ENCODE results near the gene JTB.
A peak's percentile ranks its signal among the peaks of the same experiment; 100 is the strongest.

Gene JTB

GRCh38 chr1:153953859-153954365 lies 23.6 kb downstream of the JTB start:
- DNase-seq (ENCODE audit: low spot score) = no peak

GRCh38 chr1:153951801-153952200 lies 25.7 kb downstream of the JTB start:
- DNase-seq (ENCODE audit: low spot score) = no peak

GRCh38 chr1:153951183-153951582 lies 26.3 kb downstream of the JTB start:
- no peak for DNase-seq (ENCODE audit: low spot score)

- DNase-seq (ENCODE audit: low spot score) = peak; percentile 85
Observed at GRCh38 chr1:153946622-153947241, 30.7 kb downstream of the JTB start, which contains the start of gene DENND4B. Gene DENND4B, minus strand, starts transcription at chr1:153946718. Its CDS starts 2,344 bp downstream, at chr1:153944374.

- no peak for DNase-seq (ENCODE audit: low spot score)
Observed at GRCh38 chr1:153945795-153946621, 31.5 kb downstream of the JTB start.

GRCh38 chr1:153945131-153945794 lies 32.2 kb downstream of the JTB start:
- DNase-seq (ENCODE audit: low spot score) = no peak

GRCh38 chr1:153944827-153945117 lies 32.7 kb downstream of the JTB start:
- no peak for DNase-seq (ENCODE audit: low spot score)

- no peak for DNase-seq (ENCODE audit: low spot score)
Observed at GRCh38 chr1:153944005-153944826, 33.3 kb downstream of the JTB start.

GRCh38 chr1:153942766-153943549 lies 34.5 kb downstream of the JTB start:
- no peak for DNase-seq (ENCODE audit: low spot score)

- DNase-seq (ENCODE audit: low spot score) = no peak
Observed at GRCh38 chr1:153941826-153942725, 35.4 kb downstream of the JTB start.

GRCh38 chr1:153940756-153941155 lies 36.7 kb downstream of the JTB start:
- DNase-seq (ENCODE audit: low spot score) = no peak

- no peak for DNase-seq (ENCODE audit: low spot score)
Observed at GRCh38 chr1:153939476-153939875, 38.0 kb downstream of the JTB start.

- DNase-seq (ENCODE audit: low spot score) = no peak
Observed at GRCh38 chr1:153938996-153939395, 38.5 kb downstream of the JTB start.

- no peak for DNase-seq (ENCODE audit: low spot score)
Observed at GRCh38 chr1:153937331-153937730, 40.1 kb downstream of the JTB start.

- DNase-seq (ENCODE audit: low spot score) = no peak
Observed at GRCh38 chr1:153936011-153936802, 41.3 kb downstream of the JTB start.

GRCh38 chr1:153934746-153935145 lies 42.7 kb downstream of the JTB start:
- DNase-seq (ENCODE audit: low spot score) = no peak

- DNase-seq (ENCODE audit: low spot score) = no peak
Observed at GRCh38 chr1:153933955-153934354, 43.5 kb downstream of the JTB start.

GRCh38 chr1:153933430-153933829 lies 44.0 kb downstream of the JTB start:
- no peak for DNase-seq (ENCODE audit: low spot score)

Measured in putamen (tissue), 1 donor.